T-helper 9 cell (primary cell): ENCODE measurements around the gene ABHD12B.
A peak's percentile ranks its signal among the peaks of the same experiment; 100 is the strongest.

Source experiments
- DNase-seq: peaks from one replicate; pipeline ENCODE4 v3.0.0-alpha.2; 2020
- total RNA-seq, 2 donors: gene quantifications; one replicate each; lab custom pipeline; 2026; lab: John Stamatoyannopoulos, UW

ABHD12B gene, protein sequence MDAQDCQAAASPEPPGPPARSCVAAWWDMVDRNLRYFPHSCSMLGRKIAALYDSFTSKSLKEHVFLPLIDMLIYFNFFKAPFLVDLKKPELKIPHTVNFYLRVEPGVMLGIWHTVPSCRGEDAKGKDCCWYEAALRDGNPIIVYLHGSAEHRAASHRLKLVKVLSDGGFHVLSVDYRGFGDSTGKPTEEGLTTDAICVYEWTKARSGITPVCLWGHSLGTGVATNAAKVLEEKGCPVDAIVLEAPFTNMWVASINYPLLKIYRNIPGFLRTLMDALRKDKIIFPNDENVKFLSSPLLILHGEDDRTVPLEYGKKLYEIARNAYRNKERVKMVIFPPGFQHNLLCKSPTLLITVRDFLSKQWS
- 0 reads per million in 2 donors for total RNA-seq

DNA sequence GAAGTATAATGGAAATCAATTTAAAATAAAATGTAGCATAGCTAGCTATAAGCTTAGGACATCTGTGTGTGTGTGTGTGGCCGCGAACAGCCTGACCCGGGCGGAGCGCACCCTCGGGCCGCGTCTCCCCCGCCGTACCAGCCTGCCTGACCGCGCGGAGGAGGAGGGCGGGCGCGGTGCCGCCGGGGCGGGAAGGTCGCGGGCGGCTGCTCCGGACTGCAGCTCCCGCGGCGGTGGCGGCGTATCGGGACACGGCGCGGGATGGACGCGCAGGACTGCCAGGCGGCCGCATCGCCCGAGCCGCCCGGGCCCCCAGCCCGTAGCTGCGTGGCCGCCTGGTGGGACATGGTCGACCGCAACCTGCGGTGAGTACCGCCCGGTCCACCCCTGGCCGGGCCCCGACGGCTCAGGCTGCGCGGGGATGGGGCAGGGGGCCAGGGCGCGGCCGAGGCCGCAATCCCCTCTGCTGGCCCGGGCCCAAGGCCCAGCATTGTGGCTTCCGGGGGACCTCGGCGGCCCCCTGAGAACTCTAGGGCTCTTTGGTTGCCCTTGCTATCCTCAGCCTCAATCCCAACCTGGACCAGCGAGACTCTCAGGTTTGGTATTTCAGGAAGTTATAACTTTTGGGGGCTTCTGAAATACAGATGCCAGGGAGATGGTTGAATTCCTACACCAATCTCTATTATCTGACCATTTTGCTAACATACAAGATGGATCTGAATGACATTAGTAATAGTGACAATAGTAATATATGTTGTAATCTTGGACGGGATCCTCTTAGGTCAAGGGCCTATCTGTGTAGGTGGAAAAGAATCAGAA lies at the start of gene ABHD12B:
TSS of gene ABHD12B (plus strand) at position 140 of the 819 bp plus-strand sequence. CDS start at position 262, 122 bp downstream.
- no peak for DNase-seq

DNA sequence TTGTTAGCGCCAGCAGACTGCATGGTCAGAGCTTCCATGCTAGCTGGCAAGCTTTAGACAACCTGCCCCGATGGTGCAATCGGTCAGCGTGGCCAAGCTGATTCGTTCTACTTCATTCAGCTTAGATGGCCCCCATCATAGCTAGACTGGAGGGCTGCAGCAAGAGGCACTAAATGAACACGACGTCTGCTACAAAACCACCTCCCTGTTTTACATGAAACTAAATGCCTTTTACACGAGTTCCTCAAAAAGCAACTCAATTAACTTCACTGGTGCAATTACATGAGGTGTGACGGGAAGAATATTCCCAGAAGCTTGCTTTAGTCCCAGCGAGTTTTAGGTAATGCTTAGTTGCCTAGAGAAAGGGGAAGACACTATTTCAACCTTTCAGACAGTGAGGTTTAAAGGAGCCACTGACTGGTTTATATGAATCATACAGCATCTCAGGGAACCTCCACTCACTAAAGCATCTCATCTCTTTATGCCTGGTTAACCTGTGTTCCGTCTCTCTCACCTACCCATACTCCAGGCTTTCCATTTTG lies 49.3 kb upstream of the ABHD12B start:
- no peak for DNase-seq

DNA sequence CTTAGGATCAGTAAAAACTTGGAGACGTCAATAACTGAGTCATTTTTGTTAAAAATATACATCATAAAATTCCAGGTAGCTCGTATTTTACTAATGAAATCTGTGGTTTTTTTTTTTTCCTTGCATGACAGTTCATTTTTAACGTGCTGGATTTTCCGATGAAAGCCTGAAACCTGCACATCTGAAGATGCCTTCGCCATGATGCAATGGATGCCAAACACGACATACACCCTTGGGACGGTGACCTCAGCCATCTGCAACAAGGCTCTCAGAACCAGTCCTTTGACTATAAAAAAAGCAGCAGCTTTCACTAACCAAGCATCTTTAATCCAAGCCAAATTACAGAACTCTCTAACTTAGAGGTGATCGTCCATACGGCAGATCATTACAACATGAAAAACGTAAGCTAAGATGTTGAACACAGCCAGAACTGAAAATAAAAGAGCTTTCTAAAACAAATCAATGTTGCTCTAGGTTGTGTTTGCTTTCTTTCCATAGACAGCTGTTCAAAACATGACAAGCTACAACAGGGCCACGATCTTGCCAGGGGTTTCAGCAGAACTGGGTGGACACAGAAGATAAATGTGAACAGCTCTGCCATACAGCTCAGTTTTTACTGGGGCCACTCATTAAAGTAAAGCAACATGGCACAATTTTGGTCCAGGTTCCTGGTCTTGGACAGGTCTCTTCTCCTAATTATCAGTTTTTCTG lies 48.6 kb upstream of the ABHD12B start:
- DNase-seq: no peak

DNA sequence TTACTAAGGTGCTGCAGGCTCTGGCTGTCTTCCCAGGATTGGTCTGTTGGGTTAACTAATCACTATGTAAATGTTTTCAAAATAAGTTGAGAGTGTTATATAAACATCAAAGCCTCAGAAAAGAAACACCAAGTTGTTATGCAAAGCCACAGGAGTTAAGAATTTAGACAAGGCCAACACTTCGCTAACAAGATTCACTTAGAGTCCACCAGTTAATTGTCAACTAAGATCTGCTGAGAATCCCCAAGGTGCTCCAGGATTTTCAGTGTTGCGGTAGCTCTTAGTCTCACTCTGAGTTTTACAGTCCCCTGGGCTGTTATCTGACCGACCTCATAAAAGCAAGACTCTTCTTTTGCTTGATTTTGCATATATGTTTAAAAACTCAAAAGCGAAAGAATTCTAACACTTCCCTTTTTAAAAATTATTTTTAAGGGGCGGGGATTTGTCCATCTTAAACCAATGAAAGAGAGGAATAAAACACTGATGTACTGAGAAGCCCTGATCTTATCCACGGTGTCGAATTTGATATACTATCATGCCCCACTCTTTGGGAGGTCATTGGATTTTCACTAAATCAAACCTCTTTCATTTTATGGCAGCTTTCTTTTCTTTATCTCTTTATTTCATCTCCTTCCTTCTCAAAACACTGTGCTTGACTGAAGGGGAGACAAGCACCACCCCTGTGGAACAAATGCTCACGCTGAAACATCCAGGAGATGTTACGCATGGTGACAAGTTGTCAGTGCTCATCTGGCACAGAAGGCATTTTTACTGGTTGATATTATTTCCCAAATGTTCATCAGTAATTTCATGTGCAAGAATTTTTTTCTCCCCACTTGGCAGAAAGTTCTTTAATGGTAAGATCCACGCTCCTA lies 47.9 kb upstream of the ABHD12B start:
- DNase-seq: no peak

DNA sequence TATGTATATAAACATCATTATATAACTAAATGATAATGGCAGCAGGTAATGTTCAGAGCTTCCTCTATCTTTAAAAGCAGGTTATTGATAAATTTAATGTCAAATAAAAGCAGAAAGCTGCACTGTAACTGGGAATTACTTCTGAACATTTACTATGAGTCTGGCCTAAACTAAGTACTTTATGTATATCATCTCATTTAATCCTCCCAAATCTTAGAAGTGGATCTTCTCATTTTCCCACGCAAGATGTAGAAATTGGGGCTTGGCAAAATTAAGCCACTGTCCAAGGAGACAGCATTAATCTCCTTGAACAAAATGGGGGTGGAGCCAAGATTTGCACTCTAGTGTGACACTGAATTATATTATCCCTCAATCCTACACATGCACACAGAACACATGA lies 46.5 kb upstream of the ABHD12B start:
- no peak for DNase-seq

DNA sequence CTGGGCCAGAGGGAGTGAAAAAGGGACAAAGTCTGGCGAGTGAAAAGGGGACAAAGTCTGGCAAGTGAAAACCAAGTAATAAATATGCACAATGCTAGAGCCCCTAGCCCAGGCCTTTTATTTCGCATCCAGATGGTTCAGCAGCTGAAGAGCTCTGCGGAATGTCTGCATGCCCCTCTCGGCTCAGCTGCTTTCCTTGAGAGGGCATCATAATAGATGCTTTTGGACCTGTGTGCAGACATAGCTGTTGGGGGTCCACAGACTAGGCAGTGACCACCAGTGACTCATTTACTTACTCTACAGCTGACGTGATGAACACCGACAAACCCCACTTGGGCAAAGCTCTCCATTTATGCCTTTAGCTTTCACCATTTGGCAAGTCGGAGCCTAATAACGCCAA lies 45.2 kb upstream of the ABHD12B start:
- no peak for DNase-seq

DNA sequence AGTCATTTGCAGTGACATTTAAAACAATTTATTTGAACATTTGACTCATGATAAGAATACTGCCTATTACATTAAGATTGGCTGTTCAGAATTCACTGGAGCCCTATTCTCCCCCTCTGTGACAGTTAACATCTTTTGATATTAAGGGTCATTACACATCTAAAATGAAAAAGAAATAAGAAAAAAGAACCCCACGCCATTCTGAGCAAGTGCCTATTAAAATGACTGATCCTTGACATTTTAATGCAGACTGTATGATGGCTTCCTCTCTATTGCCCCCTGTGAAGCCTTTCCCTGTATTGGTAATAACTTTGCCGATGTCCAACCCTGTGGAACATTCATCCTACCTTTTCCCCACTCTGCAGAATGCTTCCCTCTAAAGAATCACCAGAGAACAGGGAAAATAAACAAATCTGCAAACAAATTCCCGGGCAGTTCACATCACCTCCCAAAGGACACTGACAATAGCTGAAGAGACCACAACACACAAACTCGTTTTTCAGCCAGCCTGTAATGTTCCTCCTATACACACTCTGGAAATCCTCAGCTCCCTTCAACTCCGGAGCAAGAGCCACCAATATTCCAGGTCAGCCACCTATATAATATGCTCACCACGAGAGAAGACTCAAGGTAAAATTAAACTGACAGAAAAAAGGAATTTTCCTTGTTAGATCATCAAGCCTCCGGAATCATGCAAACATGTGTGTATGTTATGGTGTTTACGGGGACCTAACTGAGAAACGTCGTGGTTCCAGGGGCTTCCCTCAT lies 42.9 kb upstream of the ABHD12B start:
- no peak for DNase-seq

DNA sequence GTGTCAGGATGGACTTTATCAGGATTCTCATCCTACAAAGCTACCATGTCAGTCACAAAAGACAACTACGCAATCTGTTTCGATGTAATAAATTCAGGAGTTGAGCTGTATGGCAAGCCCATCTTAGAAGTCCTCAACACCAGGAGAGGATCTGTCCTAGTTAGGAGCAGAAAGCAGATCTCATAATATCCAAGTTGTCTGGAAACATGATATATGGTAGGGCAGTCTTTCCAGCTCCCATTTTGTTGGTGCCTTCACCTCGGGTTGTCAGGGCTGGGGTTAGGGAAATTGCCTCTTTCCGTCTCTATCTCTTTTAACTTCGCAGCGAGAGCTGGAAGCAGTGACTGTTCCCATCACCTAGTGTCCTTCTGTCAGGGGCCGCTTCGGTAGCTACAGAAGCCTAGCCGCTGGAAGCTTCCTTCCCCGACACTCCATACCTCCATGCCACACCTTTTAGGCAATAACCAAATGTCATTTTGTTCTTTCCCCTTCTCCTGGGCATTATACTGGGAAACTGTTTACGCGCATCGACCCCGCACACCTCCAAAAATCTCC lies 42.3 kb upstream of the ABHD12B start:
- no peak for DNase-seq

DNA sequence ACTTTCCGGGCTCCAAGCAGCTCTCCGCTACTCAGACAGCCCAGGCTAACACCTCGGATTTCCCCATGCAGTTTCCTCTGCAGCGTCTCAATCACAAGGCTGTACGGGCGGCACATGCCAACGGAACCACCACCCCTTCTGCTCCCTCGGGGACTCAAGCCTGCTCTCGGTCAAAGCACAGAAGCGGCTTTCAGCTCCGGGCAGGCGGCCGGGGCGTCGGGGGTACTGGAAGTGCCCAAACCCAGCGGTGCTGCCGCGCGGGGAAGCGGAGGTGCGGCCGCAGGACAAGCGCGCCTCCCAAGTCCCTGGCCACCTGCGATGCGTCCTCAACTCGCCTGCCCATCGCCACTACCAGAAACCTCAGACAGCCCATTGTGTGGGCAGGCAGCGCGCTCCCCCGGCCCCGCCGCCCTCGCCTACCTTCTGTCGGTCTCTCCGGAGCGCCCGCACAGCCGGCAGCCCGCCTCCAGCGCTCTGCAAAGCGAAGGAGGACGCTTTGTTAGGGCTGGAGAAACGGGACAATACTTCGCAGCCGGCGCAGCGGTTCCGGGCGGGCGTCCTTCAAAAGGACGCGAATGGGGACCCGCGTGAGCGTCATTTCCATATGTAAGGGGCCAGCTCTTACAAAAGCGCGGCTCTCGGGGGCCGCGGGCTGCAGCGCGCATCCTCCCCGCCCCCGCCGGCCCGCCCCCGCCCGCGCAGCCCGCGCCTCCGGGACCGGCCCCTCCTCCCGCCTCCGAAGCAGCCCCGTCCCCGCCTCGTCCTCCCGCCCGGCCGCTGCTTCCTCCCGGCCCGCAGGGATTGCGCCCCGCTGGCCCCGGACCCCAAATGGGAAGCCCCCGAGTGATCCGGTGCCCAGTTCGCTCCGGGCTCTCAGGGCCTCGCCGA lies 41.6 kb upstream of the ABHD12B start:
- DNase-seq: peak; percentile 53

DNA sequence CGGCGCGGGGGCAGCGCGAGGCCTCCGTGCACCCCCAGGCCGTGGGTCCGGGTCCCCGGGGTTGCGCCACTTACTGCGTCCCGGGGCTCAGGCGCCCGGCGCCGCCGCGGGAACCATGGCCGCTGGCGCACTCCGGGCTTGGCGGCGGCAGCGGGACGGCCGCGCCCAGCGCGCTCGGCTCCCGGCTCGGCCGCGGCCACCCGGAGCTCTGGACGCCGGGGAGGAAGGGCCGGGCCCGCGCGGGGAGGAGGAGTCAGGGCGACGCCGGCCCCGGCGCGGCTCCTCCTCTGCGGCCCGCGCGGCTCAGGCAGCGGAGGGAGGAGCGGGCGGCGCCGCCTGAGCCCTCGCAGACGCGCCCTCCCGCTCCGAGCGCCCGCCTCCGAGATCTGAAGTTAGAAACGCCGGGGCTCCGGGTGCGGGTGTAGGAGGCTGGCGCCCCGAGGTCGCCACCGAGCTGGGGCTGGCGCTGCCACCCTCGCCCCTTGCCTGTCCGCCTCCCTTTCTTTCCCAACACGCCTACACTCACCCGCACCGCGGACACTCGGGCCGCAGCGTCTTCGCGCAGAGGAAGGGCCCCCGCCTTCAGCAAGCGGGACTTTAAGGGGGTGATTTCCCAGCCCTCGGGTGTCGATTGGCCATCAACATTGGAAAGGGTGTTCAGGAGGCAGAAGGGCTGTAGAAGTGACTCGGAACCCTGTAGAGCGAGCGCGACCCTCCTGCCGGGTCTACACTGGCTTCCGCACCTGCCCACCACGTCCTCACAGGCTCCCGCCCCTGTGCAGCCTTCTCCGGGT lies 40.7 kb upstream of the ABHD12B start, which contains the start of gene NIN:
TSS of gene NIN (minus strand) at position 231 of the 794 bp plus-strand sequence. CDS start 9,106 bp downstream, outside the sequence.
- peak; percentile 58 for DNase-seq

DNA sequence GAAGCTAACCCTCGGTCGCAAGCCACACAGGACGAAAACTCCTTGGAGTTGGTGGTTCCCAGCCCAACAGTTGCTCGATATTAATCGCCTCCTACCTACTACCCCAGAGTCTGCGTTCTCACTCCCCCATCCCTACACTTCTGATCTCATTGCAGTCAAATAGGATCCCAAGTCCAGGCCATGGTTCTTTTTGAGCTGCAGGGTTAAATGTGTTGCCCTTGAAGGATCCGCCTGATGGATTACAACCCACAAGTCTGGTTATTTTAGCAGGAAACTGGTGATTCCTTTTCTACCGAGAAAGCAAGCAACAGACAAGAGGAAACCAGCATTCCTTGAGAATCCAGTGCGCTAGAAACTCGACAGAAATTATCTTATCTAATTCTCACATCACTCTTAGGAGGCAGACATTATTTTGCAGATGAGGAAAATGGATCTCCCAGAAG lies 40.1 kb upstream of the ABHD12B start:
- DNase-seq: no peak

DNA sequence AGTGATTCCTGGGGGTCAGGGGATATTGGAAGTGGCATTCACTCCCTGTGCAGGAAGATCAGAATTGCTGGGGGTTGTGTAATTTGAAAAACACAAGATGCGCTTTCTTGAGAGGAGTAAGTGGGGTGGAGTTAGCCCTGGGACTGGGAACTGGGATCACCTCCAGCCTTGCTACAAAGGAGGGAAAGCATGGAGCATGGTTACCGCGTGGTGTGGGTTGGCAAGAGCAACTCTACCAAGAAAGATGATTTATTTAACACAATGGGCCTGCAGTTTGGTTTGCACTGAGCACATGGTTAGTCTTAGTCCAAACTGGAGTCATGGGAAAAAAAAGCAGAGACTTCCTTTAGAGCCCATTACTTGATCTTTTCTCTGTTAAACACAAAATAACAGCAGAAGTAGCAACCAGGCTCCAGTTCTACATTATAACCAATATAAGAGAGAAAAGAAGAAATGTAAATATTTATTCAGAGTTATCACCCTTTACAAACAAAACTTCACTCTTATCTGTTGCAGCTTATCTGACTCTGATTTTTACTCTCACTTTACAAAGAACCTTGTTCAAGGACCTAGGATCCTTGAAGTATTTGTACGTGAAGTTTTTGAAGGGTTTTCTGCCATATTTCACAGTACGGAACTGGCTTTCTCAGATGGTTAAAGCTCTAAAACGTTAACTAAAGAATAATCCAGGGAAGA lies 38.8 kb upstream of the ABHD12B start:
- DNase-seq: no peak

DNA sequence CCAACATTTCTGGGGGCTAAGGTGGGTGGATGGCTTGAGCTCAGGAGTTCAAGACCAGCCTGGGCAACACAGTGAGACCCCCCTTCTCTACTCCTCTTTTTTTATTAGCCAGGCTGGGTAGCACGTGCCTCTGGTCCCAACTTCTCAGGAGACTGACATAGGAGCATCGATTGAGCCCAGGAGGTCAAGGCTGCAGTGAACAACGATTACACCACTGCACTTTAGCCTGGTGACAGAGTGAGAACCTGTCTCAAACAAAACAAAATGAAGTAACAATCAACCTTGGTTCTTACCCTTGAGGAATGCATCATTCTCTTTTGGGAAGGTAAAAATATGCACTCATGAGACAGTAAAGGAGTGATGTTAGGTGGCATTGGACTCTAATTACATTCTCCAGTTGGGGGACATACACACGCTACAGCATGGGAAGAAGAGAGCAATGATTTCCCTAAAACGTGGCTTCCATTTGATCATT lies 37.0 kb upstream of the ABHD12B start:
- DNase-seq: no peak

DNA sequence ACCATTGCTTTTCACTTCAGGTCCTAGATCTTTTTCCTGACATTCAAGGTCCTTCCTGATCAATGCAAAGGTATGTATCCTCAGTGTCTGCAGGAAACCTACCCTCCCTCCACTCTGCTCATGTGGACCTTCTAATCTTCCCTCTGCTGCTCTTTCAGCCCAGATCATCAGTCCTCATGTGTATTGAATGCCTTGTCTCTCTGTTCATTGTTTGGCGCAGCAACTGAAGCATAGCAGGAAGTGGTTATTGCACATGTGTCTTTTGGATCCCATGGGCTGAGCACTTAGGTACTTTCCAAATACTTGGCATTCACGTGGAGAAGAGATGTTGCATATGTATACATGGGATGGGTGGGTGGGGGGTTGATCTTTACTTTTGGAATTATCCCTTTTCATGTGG lies 36.6 kb upstream of the ABHD12B start:
- DNase-seq: no peak

DNA sequence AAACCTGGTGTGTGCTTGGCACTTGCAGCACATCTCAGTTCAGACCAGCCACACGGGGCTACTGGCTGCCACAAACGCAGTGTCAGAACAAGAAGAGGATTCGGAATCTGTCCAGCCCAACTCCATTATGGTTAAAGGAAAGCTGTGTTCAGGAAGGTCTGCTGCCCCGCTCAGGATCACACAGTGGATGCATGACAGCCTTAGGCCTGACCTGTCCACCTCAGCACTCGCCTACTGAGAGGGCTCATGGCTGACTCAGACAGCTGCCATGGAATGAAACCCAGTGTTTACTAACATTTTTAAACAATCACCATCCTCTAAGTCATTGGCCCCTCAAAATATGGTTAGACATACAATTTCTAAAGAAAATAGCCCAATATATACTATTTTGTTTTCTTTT lies 35.3 kb upstream of the ABHD12B start:
- no peak for DNase-seq

DNA sequence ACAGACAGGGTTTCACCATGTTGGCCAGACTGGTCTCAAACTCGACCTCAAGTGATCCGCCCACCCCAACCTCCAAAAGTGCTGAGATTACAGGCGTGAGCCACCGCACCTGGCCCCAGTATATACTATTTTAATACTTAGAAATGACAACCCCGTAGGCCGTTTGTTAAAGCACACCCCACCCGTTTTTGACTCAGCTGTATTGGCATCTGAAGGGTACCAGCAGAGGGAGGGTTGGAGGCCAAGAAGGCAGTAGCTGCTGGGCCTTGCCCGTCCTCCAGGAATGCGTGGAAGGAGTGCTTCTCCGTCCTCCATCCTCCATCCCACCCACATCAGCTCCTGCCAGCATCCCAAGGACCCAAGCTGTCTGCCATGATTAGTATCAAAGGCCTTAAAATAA lies 34.6 kb upstream of the ABHD12B start:
- DNase-seq: no peak

DNA sequence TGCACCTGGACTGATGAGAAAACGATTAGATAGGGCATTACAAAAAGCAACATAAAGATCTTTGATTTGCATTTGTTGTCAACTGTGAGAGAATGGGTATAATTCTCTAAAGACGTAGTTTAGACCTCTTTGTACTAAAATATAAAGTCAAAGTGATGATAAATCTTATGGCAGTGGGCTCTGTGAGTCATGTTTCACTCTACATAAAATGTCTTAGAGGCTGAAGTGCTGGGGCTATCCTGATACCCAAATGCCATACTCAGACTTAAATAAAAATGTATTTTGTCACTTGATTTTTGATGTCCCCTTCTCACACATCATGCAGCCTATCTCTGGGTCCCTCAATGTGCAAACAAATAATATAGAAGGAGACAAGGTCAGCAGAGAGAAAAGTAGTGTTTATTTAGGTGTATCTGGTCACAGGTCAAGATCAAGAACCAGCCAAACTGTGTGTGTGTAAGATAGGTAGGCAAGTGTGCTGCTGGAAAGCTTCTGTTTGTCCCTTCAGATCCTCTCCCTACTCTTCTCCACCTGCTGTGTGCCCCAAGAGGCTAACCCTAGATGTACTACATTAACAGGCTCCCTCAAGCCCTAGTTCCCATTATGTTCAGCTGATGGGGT lies 33.9 kb upstream of the ABHD12B start:
- no peak for DNase-seq
